CD4-positive, alpha-beta T cell treated with Interleukin-2 at 100 ng/mL for 4 hours (primary cell): ENCODE results near the gene DMXL2.

Experiments used
- DNase-seq: peaks from one replicate; pipeline ENCODE4 v3.0.0-alpha.2; 2020; ENCODE audit warnings: low spot score

DMXL2 gene

DNA sequence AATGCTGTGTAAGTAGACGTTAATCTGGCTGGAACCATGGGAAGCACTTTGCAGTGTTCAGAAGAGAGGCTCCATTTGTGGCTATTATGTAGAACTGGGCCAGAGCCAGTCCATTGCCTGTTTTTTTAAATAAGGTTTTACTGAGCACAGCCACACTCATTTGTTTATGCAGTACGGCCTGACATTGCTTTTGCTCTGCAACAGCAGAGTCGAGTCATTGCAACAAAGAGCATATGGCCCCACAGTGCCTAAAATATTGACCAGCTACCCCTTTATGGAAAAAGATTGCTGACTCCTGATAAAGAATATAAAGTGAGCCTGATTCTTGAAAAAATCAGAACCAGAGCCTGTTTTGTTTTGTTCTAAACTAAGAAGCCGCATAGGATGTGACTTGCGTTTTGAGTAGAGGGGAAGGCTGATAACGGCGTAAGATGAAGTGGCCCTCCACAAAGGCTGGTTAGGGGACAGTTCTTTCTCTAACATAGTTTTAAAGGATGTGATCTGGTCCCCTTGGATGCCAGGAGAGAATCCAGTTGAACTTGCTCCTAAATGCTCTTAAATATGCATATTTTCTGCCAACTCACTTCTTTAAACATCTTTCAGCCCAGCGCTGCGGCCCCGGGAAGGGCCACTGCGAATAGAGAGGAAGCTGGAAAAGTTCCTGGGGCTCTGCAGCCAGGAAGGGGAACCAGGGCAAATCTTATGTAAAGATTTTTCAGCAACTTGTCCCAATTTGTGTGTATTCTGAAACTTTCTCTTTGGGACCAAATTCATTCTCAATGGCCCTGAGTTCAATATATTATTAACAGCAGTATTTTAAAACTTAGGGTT lies 216.7 kb downstream of the DMXL2 start:
- DNase-seq, result no peak

- no peak for DNase-seq
Measured at GRCh38 chr15:51403946-51404695, 218.4 kb downstream of the DMXL2 start.

DNA sequence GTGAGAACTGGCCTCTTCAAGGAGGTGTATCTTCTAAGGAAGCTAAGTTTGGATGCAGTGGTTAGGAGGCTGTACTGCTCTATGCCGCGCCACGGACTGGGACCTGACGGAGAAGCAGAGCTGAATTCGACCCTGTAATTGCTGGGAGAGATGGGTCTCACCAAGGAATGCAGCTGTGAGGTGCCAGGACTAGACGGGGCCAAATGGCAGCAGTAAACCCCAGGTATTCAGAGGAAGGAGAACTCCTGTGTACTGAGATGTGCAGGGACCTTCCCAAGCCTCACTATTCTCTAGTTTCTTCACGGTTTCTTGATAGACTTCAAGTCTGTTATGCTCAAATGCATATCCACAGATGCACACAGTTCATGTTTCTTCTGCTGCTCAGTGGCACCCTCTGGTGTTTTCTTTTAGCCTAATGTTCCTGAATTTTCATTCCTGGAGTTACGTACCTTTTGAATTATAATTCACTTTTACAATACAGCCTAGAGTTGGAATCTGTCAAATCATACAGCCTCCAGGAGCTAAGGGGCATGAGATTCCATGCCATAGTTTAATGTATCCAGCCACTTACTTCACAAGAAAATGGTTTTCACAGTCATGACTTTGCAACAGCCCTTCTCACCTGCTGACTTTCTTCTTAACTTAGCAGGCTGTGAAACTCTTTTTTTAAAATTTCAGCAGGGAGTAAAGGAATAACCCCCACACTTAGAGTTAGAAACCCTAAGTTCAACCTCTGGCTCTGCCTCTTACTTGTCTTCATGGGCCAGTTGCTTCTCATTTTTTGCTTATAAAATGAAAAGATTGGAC lies 219.3 kb downstream of the DMXL2 start:
- DNase-seq, result no peak

GRCh38 chr15:51401872-51402517 lies 220.6 kb downstream of the DMXL2 start:
- no peak for DNase-seq

- no peak for DNase-seq
Measured at GRCh38 chr15:51401051-51401780, 221.4 kb downstream of the DMXL2 start.

DNA sequence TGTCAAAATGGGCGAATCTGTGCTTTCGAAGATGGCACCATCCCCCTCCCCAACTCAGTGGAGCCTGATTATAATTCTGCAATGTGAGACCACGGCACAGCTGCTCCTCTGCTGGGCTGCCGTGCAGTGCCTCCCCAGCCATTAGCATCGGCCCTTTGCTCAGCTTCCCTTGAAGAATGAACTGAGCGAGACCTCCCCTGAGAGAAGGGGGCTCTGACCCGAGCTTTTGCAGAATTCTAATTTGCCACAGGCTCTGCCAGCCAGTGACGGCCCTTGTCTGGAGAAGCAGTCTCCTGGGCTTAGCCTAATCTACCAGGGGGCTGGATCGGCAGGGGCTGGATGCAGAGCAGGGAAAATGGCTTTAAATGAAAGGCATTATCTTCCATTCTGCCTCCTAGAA lies 223.9 kb downstream of the DMXL2 start:
- no peak for DNase-seq
